ENCODE measurements around the gene COMMD2.

COMMD2 gene

GRCh38 chr3:149763565-149764195 is 11.4 kb upstream of the COMMD2 start:
- DNase-seq, result no peak

- no peak for DNase-seq
Measured at GRCh38 chr3:149753717-149754116, 1.4 kb upstream of the COMMD2 start.

- DNase-seq, result no peak
Measured at GRCh38 chr3:149752788-149753136, 473 bp upstream of the COMMD2 start.

GRCh38 chr3:149751551-149751950 is 738 bp downstream of the COMMD2 start:
- DNase-seq, result no peak

- DNase-seq, result no peak
Measured at GRCh38 chr3:149744606-149745005, 7.7 kb downstream of the COMMD2 start.

DNA sequence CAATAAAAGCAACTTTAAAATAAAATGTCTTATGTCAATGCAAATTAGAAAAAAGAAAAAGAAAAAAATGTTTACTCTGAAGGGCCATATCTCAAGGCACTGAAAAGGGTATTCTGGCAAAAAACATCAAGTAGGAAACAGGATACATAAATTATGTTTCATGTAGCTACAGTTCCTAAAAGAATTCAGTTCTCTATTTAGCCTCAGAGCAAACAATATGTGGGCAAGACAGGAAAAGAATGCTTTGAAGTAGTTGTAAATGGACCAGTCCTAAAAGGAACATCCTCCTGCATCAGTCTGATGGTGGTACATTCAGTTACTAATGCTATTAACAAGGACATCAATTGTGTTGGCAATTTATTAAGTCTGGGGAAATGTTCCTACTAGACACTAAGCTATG is 8.1 kb downstream of the COMMD2 start:
- no peak for DNase-seq

- DNase-seq, result no peak
Measured at GRCh38 chr3:149739396-149739795, 12.9 kb downstream of the COMMD2 start.

- no peak for DNase-seq
Measured at GRCh38 chr3:149738876-149739275, 13.4 kb downstream of the COMMD2 start.

GRCh38 chr3:149736953-149737205 is 15.4 kb downstream of the COMMD2 start:
- no peak for DNase-seq

DNA sequence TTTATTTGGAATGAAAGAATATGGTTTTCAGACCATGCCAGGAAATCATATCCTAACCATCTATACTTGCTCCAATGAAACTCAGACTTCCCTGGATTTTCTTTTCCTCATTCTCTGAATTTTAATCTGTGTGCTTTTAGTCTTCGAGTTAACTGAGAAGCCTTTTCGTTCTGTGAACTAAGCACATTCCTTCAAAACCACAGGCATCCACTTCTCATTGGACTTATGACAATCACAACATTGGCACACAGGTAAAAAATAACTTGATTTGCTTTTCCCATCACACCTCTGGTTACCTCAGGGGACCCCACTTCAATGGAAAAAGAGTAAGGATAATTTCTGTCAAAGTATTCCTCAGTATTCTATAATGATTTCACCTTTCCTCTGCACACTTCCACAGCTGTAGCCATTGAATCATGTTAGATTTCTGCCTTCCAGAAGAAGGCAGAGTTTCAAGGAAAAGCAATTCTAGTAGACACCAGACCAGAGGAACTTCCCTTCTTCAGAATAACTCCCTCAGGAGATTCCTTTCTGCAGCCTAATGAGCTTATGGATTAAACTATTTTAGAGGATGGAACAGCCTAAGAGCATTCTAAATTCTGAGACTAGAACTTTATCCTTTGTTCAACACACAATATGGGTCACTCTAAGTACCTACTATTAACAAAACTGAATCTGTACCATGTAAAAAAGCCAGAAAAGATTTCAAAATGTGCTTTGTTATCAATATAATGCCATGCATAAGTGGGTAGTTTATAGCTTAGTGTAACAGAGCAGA is 15.9 kb downstream of the COMMD2 start:
- no peak for DNase-seq

- no peak for DNase-seq
Measured at GRCh38 chr3:149732234-149732633, 20.1 kb downstream of the COMMD2 start.

GRCh38 chr3:149727656-149728055 is 24.6 kb downstream of the COMMD2 start:
- no peak for DNase-seq

GRCh38 chr3:149726716-149727407 is 25.4 kb downstream of the COMMD2 start:
- no peak for DNase-seq

DNA sequence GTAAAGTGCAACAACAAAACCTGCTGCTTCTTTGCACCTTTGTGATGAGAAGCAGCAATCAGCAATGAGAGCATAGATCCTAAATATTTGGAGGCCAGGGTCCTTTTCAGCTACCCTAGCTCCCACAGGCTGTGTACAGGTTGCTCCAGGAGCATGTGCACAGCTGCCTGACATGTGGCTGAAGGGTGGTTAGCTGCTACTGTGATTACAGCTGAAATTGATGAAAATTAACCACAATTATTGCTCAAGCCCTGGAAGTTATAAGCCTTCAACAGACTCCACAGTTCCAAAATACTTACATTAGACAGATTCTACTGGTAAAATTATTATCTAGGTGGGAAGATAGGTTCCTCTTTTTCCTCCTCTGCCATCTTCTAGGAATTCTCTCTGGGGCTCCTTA is 28.5 kb downstream of the COMMD2 start:
- no peak for DNase-seq

DNA sequence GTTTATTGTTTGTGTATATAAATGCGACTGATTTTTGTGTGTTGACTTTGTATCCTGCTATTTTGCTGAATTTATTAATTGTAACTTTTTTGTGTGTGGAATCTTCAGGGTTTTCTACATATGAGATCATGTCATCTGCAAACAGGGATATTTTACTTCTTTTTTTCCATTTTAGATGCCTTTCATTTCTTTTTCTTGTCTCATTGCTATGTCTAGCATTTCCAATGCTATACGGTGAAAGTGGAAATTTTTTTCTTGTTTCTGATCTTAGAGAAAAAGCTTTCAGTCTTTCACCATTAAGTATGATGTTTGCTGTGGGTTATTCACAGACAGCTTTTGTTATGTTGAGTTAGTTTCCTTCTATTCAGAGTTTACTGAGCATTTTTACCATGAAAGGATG is 31.4 kb downstream of the COMMD2 start:
- DNase-seq, result no peak

DNA sequence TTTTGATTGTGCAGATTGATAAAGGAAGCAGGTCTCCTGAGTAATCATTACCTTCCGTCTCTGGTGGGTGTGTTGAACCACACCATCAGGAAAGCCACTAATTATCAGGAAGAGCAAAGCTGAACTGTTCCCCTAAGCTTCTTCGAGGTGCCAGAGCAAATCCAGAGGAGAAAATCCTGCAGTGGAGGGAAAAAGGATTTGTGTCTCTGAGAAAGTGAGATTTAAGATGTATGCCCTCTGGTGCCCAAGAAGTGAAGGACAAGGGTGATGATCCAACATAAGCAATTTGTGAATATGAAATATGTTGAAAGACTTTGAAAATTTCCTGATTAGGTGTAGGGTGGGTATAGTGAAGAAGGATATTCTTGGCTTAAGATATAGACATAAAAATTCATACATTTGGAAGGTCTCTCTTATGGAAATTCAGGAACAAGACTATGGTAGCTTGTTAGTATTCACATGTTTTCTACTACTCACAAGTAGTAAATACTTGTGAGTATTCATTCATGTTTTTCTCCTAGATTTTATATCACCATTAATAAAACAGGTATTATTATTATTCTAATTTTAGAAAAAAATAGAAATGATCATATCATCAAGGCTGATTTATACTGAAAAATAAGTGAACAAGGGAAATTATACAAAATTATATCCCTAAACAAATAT is 34.8 kb downstream of the COMMD2 start:
- peak; percentile 58 to 70 for DNase-seq

DNA sequence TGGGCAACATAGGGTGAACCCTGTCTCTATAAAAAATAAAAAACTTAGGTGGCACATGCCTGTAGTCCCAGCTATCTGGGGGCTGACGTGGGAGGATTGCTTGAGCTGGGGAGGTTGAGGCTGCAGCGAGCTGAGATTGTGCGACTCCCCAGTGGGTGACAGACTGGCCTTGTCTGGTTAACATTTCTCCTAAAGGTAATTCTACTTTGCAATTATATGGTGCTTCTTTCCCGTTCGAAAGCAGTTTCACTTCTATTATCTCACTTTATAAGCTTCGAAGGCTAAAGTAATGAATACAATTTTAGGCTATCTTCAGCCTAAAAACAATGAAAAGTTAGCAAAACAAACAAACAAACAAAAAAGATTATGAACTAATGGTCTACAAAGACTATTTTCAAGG is 35.3 kb downstream of the COMMD2 start:
- no peak for DNase-seq

GRCh38 chr3:149715247-149715646 is 37.0 kb downstream of the COMMD2 start:
- DNase-seq, result no peak

DNA sequence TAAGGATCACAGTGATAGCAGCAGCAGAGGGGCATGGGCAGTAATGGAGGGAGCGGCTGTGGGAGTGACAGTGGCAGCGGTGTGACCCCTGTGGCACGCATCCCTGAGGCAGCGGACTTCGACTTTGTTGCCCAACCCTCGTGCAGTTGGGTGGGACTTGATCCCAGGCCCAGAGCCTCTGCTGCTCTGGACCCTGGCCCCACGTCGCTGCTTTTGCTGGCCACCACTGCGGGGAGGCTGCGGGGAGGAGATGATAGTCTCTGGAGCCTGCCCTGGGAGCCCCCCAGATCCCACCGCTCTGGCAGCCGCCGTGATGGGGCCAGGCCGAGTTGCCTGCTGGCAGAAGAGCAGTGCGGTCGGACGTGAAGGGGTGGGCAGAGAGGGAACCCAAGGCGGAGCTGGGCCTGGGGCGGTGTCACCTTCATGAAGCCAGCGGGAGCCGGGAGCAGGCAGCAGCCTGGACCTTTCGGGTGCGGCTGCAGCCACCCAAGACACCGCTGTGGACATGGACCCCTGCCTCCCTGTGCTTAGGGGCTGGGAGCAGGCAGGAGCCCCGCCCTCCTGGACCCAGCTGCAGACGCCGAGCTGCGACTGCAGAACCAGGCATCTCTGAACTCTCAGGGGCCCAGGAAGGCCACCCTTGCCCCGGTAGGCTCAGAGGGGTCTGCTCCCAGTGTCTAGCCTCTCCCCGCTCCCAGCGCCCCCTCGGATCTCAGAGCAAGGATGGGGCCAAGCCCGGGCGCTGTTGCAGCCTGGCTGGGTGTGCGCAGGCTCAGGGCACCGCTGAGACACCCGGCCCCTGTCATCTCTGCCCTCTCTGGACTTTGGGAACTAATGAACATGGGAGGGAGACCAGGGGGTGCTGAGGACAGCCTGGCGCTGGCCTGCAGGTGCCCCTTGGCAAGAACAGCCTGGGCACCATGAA is 38.3 kb downstream of the COMMD2 start:
- no peak for DNase-seq

- DNase-seq, result no peak
Measured at GRCh38 chr3:149706905-149707304, 45.4 kb downstream of the COMMD2 start.

DNA sequence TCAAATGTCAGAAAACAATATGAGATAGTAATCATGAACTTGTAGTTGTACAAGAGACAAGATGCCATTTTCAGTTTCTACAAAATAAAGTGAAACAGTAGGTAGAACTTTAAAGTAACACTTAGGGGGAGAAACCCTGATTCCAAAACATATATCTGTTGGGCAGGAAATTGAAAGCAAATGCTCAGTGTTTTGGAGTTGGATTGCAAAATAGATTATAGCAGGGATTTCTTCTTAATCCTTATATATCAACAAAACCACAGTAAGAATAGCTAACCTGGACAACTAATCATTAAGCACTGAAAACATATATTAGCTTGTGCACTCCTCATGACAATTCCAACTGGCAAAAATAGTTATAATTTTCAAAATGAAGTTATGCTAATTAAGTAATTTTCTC is 46.9 kb downstream of the COMMD2 start:
- no peak for DNase-seq

- DNase-seq, result no peak
Measured at GRCh38 chr3:149703466-149703865, 48.8 kb downstream of the COMMD2 start.

All from NCI-H2081 (cell line).